ENCODE data around the gene DNM3. TPM values are rescaled to one million over a fixed set of nuclear protein-coding genes. Genes with fewer than 3 reads are reported as not detected.

Gene DNM3
- total RNA-seq, 1 donor from 2014 or later = 4.7 TPM

- FAIRE-seq = no peak
- H3K4me1 Mint-ChIP-seq (ENCODE audit: low read depth, unreplicated experiment) = no peaks in the 10 kb centered on the region
These were observed 35.7 kb upstream of the DNM3 start for GRCh38 chr1:171805395-171806115.

DNA sequence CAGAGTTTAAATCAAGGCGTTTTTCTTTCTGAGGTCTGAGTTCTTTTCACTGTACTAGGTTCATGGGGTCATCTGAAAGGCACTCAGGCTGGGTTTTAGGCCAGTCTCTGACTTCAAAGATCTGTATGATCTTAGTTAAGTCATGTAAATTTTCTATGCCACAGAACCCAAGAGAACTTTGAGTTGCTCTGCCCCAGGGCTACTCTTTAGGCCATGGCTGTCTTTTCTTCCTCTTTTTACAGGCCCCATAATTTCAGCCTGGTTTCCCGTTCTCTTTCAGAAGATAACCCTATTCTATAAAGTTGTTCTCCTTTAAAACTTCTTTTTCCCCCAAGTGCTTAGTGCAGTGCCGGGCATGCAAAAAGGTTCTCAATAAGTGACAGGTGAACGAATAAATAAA lies 33.7 kb upstream of the DNM3 start:
- Mint-ChIP-seq H3K4me3 (ENCODE audit: unreplicated experiment) (no peak overlapping the region), H3K36me3 (ENCODE audit: low read depth, unreplicated experiment) (no peaks in the 10 kb centered on the region), H3K9me3 (ENCODE audit: unreplicated experiment) (no peaks in the 10 kb centered on the region), H3K27ac (ENCODE audit: unreplicated experiment) (peak overlapping the region; percentile 53), H3K4me1 (ENCODE audit: low read depth, unreplicated experiment) (no peaks in the 10 kb centered on the region), H3K27me3 (ENCODE audit: low read depth, unreplicated experiment) (no peaks in the 10 kb centered on the region)
- Histone ChIP-seq H3K36me3 (ENCODE audit: insufficient read depth, low read length) (no peaks in the 10 kb centered on the region), H3K27me3 (ENCODE audit: insufficient read depth, low read length) (no peaks in the 10 kb centered on the region), H3K4me3 (ENCODE audit: insufficient read depth, low read depth, low read length) (no peak overlapping the region), H3K4me2 (ENCODE audit: low read length) (no peak overlapping the region), H3K27ac (ENCODE audit: low read depth, low read length) (no peak overlapping the region), H3K9ac (ENCODE audit: low read length) (no peak overlapping the region), H3K79me2 (ENCODE audit: insufficient read depth, low read length) (no peaks in the 10 kb centered on the region), H3K9me3 (ENCODE audit: insufficient read depth, low read depth, low read length) (no peaks in the 10 kb centered on the region), H4K20me1 (ENCODE audit: insufficient read depth, low read length) (no peaks in the 10 kb centered on the region), H3K4me1 (ENCODE audit: insufficient read depth, low read length) (no peaks in the 10 kb centered on the region), H2AFZ (ENCODE audit: low read depth, low read length) (no peak overlapping the region)
- FAIRE-seq (no peak), DNase-seq (ENCODE audit: low read depth) (no peak)
- no peak for TF ChIP-seq EZH2 (IDR thresholded peaks at IDR 0.05; ENCODE audit: insufficient read depth, low read length)

More at GRCh38 chr1:171805395-171806115, 35.7 kb upstream of the DNM3 start:
- Histone ChIP-seq H2AFZ (ENCODE audit: low read depth, low read length) (no peak overlapping the region), H3K4me1 (ENCODE audit: insufficient read depth, low read length) (no peaks in the 10 kb centered on the region), H3K36me3 (ENCODE audit: insufficient read depth, low read length) (no peaks in the 10 kb centered on the region), H3K9ac (ENCODE audit: low read length) (no peak overlapping the region), H3K27ac (ENCODE audit: low read depth, low read length) (no peak overlapping the region), H3K4me3 (ENCODE audit: insufficient read depth, low read depth, low read length) (no peak overlapping the region), H3K27me3 (ENCODE audit: insufficient read depth, low read length) (no peaks in the 10 kb centered on the region), H3K4me2 (ENCODE audit: low read length) (no peak overlapping the region), H3K9me3 (ENCODE audit: insufficient read depth, low read depth, low read length) (no peaks in the 10 kb centered on the region), H3K79me2 (ENCODE audit: insufficient read depth, low read length) (no peaks in the 10 kb centered on the region), H4K20me1 (ENCODE audit: insufficient read depth, low read length) (no peaks in the 10 kb centered on the region)
- H3K27me3 Mint-ChIP-seq (ENCODE audit: low read depth, unreplicated experiment) = no peaks in the 10 kb centered on the region
- DNase-seq (ENCODE audit: low read depth) = no peak
- H3K9me3 Mint-ChIP-seq (ENCODE audit: unreplicated experiment) = no peaks in the 10 kb centered on the region
- H3K4me3 Mint-ChIP-seq (ENCODE audit: unreplicated experiment) = no peak overlapping the region
- H3K27ac Mint-ChIP-seq (ENCODE audit: unreplicated experiment) = no peak overlapping the region
- no peak for TF ChIP-seq CTCF (IDR thresholded peaks at IDR 0.05; ENCODE audit: insufficient read depth, low read depth, low read length)
- no peak for TF ChIP-seq EZH2 (IDR thresholded peaks at IDR 0.05; ENCODE audit: insufficient read depth, low read length)
- H3K36me3 Mint-ChIP-seq (ENCODE audit: low read depth, unreplicated experiment) = no peaks in the 10 kb centered on the region

DNA sequence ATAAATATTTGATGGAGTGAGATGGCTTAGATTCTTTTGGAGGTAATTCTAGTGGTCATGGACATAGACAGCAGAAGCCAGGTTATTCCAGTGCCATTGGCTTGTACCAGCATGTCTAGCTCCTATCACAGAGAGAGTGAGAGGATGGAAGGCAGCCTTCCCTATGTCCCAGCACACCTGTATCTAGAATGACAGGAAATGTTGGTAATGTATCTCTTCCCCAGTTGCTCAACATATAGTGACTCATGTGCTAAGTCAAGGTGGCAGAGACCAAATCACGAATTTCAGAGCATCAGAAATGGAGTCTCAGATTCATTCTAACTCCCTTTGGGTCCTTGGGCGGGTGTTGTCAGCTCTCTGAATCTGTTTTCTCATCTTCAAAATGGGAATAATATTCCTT lies 31.5 kb upstream of the DNM3 start:
- no peak for FAIRE-seq
- H3K9ac ChIP-seq (ENCODE audit: low read length) = no peak overlapping the region
- no peaks in the 10 kb centered on the region for H4K20me1 ChIP-seq (ENCODE audit: insufficient read depth, low read length)
- TF ChIP-seq CTCF (IDR thresholded peaks at IDR 0.05; ENCODE audit: insufficient read depth, low read depth, low read length) (no peak), EZH2 (IDR thresholded peaks at IDR 0.05; ENCODE audit: insufficient read depth, low read length) (no peak)
- no peaks in the 10 kb centered on the region for H3K36me3 ChIP-seq (ENCODE audit: insufficient read depth, low read length)
- H3K4me1 Mint-ChIP-seq (ENCODE audit: low read depth, unreplicated experiment) = peaks cover 3% of the 10 kb centered on the region
- H3K27ac ChIP-seq (ENCODE audit: low read depth, low read length) = no peak overlapping the region
- H3K27me3 Mint-ChIP-seq (ENCODE audit: low read depth, unreplicated experiment) = no peaks in the 10 kb centered on the region
- H3K4me3 Mint-ChIP-seq (ENCODE audit: unreplicated experiment) = no peak overlapping the region
- DNase-seq (ENCODE audit: low read depth) = no peak
- H3K9me3 Mint-ChIP-seq (ENCODE audit: unreplicated experiment) = no peaks in the 10 kb centered on the region
- no peak overlapping the region for H2AFZ ChIP-seq (ENCODE audit: low read depth, low read length)
- no peaks in the 10 kb centered on the region for H3K79me2 ChIP-seq (ENCODE audit: insufficient read depth, low read length)
- H3K4me2 ChIP-seq (ENCODE audit: low read length) = no peak overlapping the region
- no peak overlapping the region for H3K27ac Mint-ChIP-seq (ENCODE audit: unreplicated experiment)
- H3K27me3 ChIP-seq (ENCODE audit: insufficient read depth, low read length) = no peaks in the 10 kb centered on the region
- no peaks in the 10 kb centered on the region for H3K4me1 ChIP-seq (ENCODE audit: insufficient read depth, low read length)
- no peak overlapping the region for H3K4me3 ChIP-seq (ENCODE audit: insufficient read depth, low read depth, low read length)
- H3K36me3 Mint-ChIP-seq (ENCODE audit: low read depth, unreplicated experiment) = no peaks in the 10 kb centered on the region
- no peaks in the 10 kb centered on the region for H3K9me3 ChIP-seq (ENCODE audit: insufficient read depth, low read depth, low read length)
